HG03575 (cell line): Measurements from ENCODE around the gene MBOAT7.
"Not testable (repeated sequence)": the region's sequence is repeated elsewhere in the genome, so short reads cannot be mapped to it uniquely, and the experiment has no call there.

ENCODE experiments used
- ATAC-seq: cut with Tn5 transposase; IDR thresholded peaks from one replicate; pipeline ENCODE4 v1.9.1; 2021; ENCODE audit not compliant: unreplicated experiment, insufficient number of reproducible peaks, low FRiP score; ENCODE audit errors: extremely low read depth

Gene MBOAT7

GRCh38 chr19:54209811-54210494 is 20.6 kb upstream of the MBOAT7 start:
- ATAC-seq = no peak

GRCh38 chr19:54209058-54209810 is 19.9 kb upstream of the MBOAT7 start:
- ATAC-seq = no peak

GRCh38 chr19:54208784-54209057 is 19.3 kb upstream of the MBOAT7 start:
- ATAC-seq = no peak

- ATAC-seq = no peak
These were observed 18.8 kb upstream of the MBOAT7 start for GRCh38 chr19:54207983-54208783.

GRCh38 chr19:54207676-54207982 is 18.2 kb upstream of the MBOAT7 start:
- no peak for ATAC-seq

GRCh38 chr19:54207193-54207592 is 17.8 kb upstream of the MBOAT7 start:
- ATAC-seq = not testable (repeated sequence)

- no peak for ATAC-seq
These were observed 17.4 kb upstream of the MBOAT7 start for GRCh38 chr19:54206831-54207177.

- ATAC-seq = no peak
These were observed 16.9 kb upstream of the MBOAT7 start for GRCh38 chr19:54206030-54206830.

GRCh38 chr19:54204767-54205468 is 15.5 kb upstream of the MBOAT7 start:
- no peak for ATAC-seq

- no peak for ATAC-seq
These were observed 13.8 kb upstream of the MBOAT7 start for GRCh38 chr19:54203151-54203611.

- ATAC-seq = no peak
These were observed 12.6 kb upstream of the MBOAT7 start for GRCh38 chr19:54201980-54202379.

GRCh38 chr19:54201172-54201701 is 11.9 kb upstream of the MBOAT7 start:
- ATAC-seq = no peak

GRCh38 chr19:54199401-54199800 is 10.0 kb upstream of the MBOAT7 start:
- no peak for ATAC-seq

GRCh38 chr19:54197121-54197520 is 7.7 kb upstream of the MBOAT7 start:
- no peak for ATAC-seq

- no peak for ATAC-seq
These were observed 7.2 kb upstream of the MBOAT7 start for GRCh38 chr19:54196536-54196935.

- not testable (repeated sequence) for ATAC-seq
These were observed 5.1 kb upstream of the MBOAT7 start for GRCh38 chr19:54194463-54194862.

GRCh38 chr19:54193011-54193410 is 3.6 kb upstream of the MBOAT7 start:
- ATAC-seq = no peak

GRCh38 chr19:54191811-54192453 is 2.6 kb upstream of the MBOAT7 start:
- no peak for ATAC-seq
